ENCODE results near the gene MRPL23. TPM values are rescaled to one million over a fixed set of nuclear protein-coding genes. Genes with fewer than 3 reads are reported as not detected.

MRPL23 gene
- total RNA-seq, 1 donor from 2014 or later: 40.3 TPM

DNA sequence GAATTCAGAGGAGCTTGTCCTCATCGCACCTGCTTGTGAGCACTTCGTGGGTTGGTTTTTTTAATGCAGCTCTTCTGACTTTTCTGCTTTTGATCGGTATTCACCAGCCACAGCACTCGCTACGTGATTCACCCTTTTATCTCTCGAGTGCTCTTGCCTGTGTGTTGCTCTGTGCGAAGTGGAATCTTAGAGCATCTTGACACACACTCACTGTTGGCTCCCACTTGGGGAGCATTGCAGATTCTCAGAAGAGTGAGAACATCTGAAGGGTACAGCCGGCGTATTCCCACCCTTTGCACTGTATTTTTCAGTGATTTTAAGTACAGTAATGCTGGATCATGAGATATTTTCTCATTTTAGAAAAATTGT, 16.7 kb upstream of the MRPL23 start:
- Mint-ChIP-seq H3K4me3 (no peak overlapping the region), H3K27me3 (ENCODE audit: low read depth) (no peaks in the 10 kb centered on the region), H3K27ac (peak overlapping the region; percentile 94), H3K4me1 (peaks cover 45% of the 10 kb centered on the region), H3K9me3 (no peaks in the 10 kb centered on the region), H3K36me3 (no peaks in the 10 kb centered on the region)
- TF ChIP-seq, protein P1, sequence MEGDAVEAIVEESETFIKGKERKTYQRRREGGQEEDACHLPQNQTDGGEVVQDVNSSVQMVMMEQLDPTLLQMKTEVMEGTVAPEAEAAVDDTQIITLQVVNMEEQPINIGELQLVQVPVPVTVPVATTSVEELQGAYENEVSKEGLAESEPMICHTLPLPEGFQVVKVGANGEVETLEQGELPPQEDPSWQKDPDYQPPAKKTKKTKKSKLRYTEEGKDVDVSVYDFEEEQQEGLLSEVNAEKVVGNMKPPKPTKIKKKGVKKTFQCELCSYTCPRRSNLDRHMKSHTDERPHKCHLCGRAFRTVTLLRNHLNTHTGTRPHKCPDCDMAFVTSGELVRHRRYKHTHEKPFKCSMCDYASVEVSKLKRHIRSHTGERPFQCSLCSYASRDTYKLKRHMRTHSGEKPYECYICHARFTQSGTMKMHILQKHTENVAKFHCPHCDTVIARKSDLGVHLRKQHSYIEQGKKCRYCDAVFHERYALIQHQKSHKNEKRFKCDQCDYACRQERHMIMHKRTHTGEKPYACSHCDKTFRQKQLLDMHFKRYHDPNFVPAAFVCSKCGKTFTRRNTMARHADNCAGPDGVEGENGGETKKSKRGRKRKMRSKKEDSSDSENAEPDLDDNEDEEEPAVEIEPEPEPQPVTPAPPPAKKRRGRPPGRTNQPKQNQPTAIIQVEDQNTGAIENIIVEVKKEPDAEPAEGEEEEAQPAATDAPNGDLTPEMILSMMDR (IDR thresholded peaks at IDR 0.05; ENCODE audit: unreplicated experiment): no peak
- DNase-seq (ENCODE audit: low spot score in 2 of 2, unreplicated experiment in 2 of 2): no peak

DNA sequence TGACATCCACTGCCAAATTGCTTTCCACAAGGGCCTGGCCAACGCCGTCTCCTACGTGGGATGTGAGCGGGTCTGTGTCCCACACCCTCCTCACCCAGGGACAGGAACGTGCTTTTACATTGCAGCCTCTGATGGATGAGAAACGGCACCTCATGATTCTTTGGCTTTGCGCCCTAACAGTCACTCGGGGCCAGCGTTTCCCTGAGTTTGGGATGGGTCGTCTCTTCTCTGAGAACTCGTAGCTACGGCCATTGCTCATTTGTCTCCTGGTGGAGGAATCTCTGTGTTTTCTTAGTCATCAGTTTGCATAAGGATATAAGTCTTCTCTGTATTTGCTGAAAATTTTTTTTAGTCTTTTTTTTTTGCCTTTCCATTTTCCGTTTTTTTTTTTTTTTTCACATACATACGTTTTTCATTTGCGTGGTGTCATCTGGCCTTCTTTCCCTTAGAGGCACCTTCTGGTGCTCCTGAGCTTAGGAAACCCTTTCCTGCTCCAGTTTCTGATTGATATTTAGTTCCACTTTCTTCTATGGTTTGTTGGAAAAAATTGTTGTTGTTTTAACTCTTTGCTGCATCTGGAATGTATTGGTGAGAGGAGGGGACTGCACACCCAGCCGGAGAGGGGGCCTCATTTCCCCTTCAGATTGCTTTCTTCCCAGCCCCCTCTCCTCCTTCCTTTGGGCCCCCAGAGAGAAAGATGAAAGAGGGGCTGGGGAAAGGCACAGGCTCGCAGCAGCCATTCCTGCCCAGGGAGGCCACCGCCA, 15.6 kb upstream of the MRPL23 start:
- Mint-ChIP-seq H3K36me3 (no peaks in the 10 kb centered on the region), H3K27me3 (ENCODE audit: low read depth) (no peaks in the 10 kb centered on the region), H3K27ac (peak overlapping the region; percentile 94), H3K4me3 (peak overlapping the region; percentile 22), H3K4me1 (peaks cover 39% of the 10 kb centered on the region), H3K9me3 (no peaks in the 10 kb centered on the region)
- DNase-seq (ENCODE audit: low spot score in 2 of 2, unreplicated experiment in 2 of 2): peak in 1 of 2 experiments; percentile 42
- TF ChIP-seq, protein P1 (IDR thresholded peaks at IDR 0.05; ENCODE audit: unreplicated experiment): no peak

DNA sequence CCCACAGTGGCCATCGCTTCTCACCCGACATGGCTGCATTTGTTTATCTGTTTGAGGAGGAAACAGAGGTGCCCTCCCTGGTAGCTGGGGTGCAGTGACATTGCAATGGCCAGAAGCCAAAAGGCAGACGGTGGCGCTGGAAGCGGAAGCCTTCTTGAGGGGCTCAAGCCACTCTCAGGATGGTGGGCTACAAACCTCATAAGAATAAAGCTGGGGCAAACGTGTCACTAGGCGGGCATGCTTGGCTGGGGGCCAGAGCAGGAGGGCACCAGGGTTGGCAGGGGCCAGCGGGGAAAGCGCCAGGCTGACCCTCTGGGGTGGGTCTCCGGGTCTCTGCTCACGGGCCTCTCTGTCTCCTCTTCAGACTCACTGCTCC, 15.0 kb upstream of the MRPL23 start:
- no peaks in the 10 kb centered on the region for H3K27me3 Mint-ChIP-seq (ENCODE audit: low read depth)

DNA sequence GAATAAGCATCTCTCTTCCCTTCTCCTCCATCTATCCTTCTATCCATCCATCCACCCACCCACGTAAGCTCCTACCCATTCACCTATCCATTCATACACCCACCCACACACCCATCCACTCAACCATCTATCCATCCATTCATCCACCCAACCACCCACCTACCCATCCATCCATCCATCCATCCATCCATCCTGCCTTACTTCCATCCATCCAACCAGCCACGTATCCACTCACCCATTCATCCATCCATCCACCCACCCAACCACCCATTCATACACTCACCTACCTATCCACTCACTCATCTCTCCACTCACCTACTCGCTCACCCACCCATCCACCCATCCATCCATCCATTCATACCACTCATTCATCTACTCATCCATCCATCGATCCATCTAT, 14.5 kb upstream of the MRPL23 start:
- no peak overlapping the region for H3K4me3 Mint-ChIP-seq
- H3K27me3 Mint-ChIP-seq (ENCODE audit: low read depth): no peaks in the 10 kb centered on the region

More for the DNA sequence above, 15.0 kb upstream of the MRPL23 start:
- peak overlapping the region; percentile 94 for H3K27ac Mint-ChIP-seq
- H3K9me3 Mint-ChIP-seq: no peaks in the 10 kb centered on the region
- no peaks in the 10 kb centered on the region for H3K36me3 Mint-ChIP-seq
- peak overlapping the region; percentile 22 for H3K4me3 Mint-ChIP-seq
- peak; percentile 12 to 35 for DNase-seq (ENCODE audit: low spot score in 2 of 2, unreplicated experiment in 2 of 2)
- TF ChIP-seq, protein P1 (IDR thresholded peaks at IDR 0.05; ENCODE audit: unreplicated experiment): no peak
- H3K4me1 Mint-ChIP-seq: peaks cover 34% of the 10 kb centered on the region

DNA sequence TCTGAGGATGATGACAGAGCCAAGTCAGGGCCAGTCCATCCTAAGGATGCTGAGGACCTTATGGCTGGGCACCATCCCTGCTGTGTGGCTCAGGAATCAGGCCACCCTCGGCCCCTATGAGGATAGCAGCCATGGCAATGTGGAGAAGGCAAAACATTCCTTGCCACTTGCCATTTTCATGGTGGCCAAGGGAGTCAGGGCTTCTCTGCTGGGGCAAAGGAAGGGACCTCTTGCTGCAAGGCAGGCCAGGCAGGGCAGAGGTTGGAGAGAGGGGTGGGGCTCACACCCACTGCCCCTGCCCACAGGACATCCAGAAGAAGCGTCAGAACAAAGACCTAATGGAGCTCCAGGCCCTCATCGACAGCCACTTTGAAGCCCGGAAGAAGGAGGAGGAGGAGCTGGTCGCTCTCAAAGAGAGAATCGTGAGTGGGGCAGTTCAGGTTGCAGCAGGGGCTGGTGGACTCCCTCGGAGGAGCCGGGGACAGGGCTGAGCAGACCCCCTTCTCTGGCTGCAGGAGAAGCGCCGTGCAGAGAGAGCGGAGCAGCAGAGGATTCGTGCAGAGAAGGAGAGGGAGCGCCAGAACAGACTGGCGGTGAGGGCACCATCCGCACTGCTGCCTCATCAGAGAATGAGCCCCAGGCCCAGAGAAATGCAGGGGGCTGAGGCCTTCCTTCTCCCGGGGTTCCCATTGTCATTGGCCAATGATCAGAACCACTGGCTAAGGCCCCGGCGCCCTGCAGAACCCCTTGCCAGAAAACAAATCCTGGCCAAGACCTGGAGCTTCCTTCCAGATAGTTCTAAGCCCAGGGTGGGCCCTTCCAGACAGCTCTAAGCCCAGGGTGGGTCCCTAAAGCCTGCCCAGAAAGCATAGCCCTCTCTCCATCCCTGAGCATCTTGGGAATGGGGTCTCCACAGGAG, 13.5 kb upstream of the MRPL23 start:
- peak; percentile 9 to 30 for DNase-seq (ENCODE audit: low spot score in 2 of 2, unreplicated experiment in 2 of 2)
- Mint-ChIP-seq H3K9me3 (no peaks in the 10 kb centered on the region), H3K4me1 (peaks cover 36% of the 10 kb centered on the region), H3K36me3 (no peaks in the 10 kb centered on the region), H3K4me3 (no peak overlapping the region), H3K27me3 (ENCODE audit: low read depth) (no peaks in the 10 kb centered on the region), H3K27ac (peak overlapping the region; percentile 36)
- TF ChIP-seq, protein P1 (IDR thresholded peaks at IDR 0.05; ENCODE audit: unreplicated experiment): no peak

More for the DNA sequence above, 14.5 kb upstream of the MRPL23 start:
- DNase-seq (ENCODE audit: low spot score in 2 of 2, unreplicated experiment in 2 of 2): peak in 1 of 2 experiments; percentile 6
- TF ChIP-seq, protein P1 (IDR thresholded peaks at IDR 0.05; ENCODE audit: unreplicated experiment): no peak
- H3K27ac Mint-ChIP-seq: no peak overlapping the region
- H3K9me3 Mint-ChIP-seq: no peaks in the 10 kb centered on the region
- H3K36me3 Mint-ChIP-seq: no peaks in the 10 kb centered on the region
- H3K4me1 Mint-ChIP-seq: peaks cover 30% of the 10 kb centered on the region
